ENCODE results near the gene TMEM11. TPM values are rescaled to one million over a fixed set of nuclear protein-coding genes. Genes with fewer than 3 reads are reported as not detected.

The TMEM11 gene
- polyA plus RNA-seq, 1 donor (not counting 4 experiments of a cell fraction or from before 2014, with no cell fraction given): 40.1 TPM

GRCh38 chr17:21202512-21202911 lies 11.4 kb downstream of the TMEM11 start:
- Histone ChIP-seq H4K20me1 (ENCODE audit: control insufficient read depth, extremely low read depth, insufficient read depth, low read length) (peaks cover 35% of the 10 kb centered on the region), H3K9ac (ENCODE audit: control insufficient read depth, extremely low read depth, insufficient read depth, low read length) (no peak overlapping the region), H2AFZ (ENCODE audit: control insufficient read depth, low read length) (no peak overlapping the region), H3K9me3 (ENCODE audit: control insufficient read depth, low read depth, low read length) (no peaks in the 10 kb centered on the region), H3K27ac (ENCODE audit: control insufficient read depth, insufficient read depth, low read length) (no peak overlapping the region), H3K4me2 (ENCODE audit: control insufficient read depth, extremely low read depth, insufficient read depth, low read depth, low read length) (no peak overlapping the region), H3K9me1 (ENCODE audit: control insufficient read depth, extremely low read depth, insufficient read depth, low read length) (peaks cover 16% of the 10 kb centered on the region), H3K27me3 (ENCODE audit: control insufficient read depth, extremely low read depth, insufficient read depth, low read length) (no peaks in the 10 kb centered on the region), H3K4me1 (ENCODE audit: control insufficient read depth, extremely low read depth, insufficient read depth, low read length) (peaks cover 31% of the 10 kb centered on the region), H3K36me3 (ENCODE audit: control insufficient read depth in 2 of 2, extremely low read depth in 1 of 2, insufficient read depth in 2 of 2, low read length in 2 of 2) (peaks cover 8 to 24% of the 10 kb centered on the region in 2 experiments), H3K4me3 (ENCODE audit: control insufficient read depth in 2 of 3, extremely low read depth in 1 of 3, insufficient read depth in 2 of 3, low read depth in 1 of 3, low read length in 3 of 3) (no peak overlapping the region), H3K79me2 (ENCODE audit: control insufficient read depth, insufficient read depth, low read length) (peaks cover 90% of the 10 kb centered on the region)
- dilution Hi-C loops (cut with MboI; ENCODE audit: extremely low pct_ligation_motif_present, low sequenced_read_pairs): no loop called here
- TF ChIP-seq CTCF (optimal IDR thresholded peaks at IDR 0.05 in 1 of 3, IDR thresholded peaks at IDR 0.05 in 1 of 3, conservative IDR thresholded peaks at IDR 0.05 in 1 of 3; ENCODE audit: extremely low read depth in 1 of 3, insufficient read depth in 2 of 3, low read length in 3 of 3) (no peak), EZH2 (IDR thresholded peaks at IDR 0.05; ENCODE audit: low read length) (no peak)
- FAIRE-seq (no peak), DNase-seq (ENCODE audit: low read depth, low spot score) (no peak)

DNA sequence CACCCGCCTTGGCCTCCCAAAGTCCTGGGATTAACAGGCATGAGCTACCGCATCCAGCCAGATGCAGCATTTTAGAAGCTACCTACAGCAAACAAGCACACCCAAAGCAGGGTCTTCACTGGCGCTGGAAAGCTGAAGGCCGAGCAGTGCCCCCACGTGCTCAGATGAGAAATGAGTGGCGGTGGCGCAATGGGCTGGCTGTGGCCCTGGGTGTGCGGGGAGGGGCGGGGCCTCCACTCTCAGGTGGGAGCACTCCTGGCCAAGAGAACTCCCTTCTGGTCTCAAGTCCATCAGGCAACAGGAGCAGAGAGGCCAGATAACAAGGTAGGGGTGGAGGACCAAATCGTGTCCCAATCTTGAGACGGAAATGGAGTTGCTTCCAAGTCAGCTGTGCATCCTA lies 12.1 kb downstream of the TMEM11 start:
- no peak for TF ChIP-seq CTCF (optimal IDR thresholded peaks at IDR 0.05 in 1 of 3, IDR thresholded peaks at IDR 0.05 in 1 of 3, conservative IDR thresholded peaks at IDR 0.05 in 1 of 3; ENCODE audit: extremely low read depth in 1 of 3, insufficient read depth in 2 of 3, low read length in 3 of 3)
- no peak for TF ChIP-seq EZH2 (IDR thresholded peaks at IDR 0.05; ENCODE audit: low read length)
- no peak overlapping the region for H2AFZ ChIP-seq (ENCODE audit: control insufficient read depth, low read length)
- no peaks in the 10 kb centered on the region for H3K27me3 ChIP-seq (ENCODE audit: control insufficient read depth, extremely low read depth, insufficient read depth, low read length)
- H3K9ac ChIP-seq (ENCODE audit: control insufficient read depth, extremely low read depth, insufficient read depth, low read length): no peak overlapping the region
- peaks cover 11 to 31% of the 10 kb centered on the region in 2 experiments for H3K36me3 ChIP-seq (ENCODE audit: control insufficient read depth in 2 of 2, extremely low read depth in 1 of 2, insufficient read depth in 2 of 2, low read length in 2 of 2)
- no peak overlapping the region for H3K27ac ChIP-seq (ENCODE audit: control insufficient read depth, insufficient read depth, low read length)
- H3K4me1 ChIP-seq (ENCODE audit: control insufficient read depth, extremely low read depth, insufficient read depth, low read length): peaks cover 34% of the 10 kb centered on the region
- H4K20me1 ChIP-seq (ENCODE audit: control insufficient read depth, extremely low read depth, insufficient read depth, low read length): peaks cover 35% of the 10 kb centered on the region
- DNase-seq (ENCODE audit: low read depth, low spot score): no peak
- dilution Hi-C loops (cut with MboI; ENCODE audit: extremely low pct_ligation_motif_present, low sequenced_read_pairs): no loop called here
- no peaks in the 10 kb centered on the region for H3K9me3 ChIP-seq (ENCODE audit: control insufficient read depth, low read depth, low read length)
- H3K4me2 ChIP-seq (ENCODE audit: control insufficient read depth, extremely low read depth, insufficient read depth, low read depth, low read length): peak overlapping the region; percentile 10
- H3K9me1 ChIP-seq (ENCODE audit: control insufficient read depth, extremely low read depth, insufficient read depth, low read length): peaks cover 16% of the 10 kb centered on the region
- H3K4me3 ChIP-seq (ENCODE audit: control insufficient read depth in 2 of 3, extremely low read depth in 1 of 3, insufficient read depth in 2 of 3, low read depth in 1 of 3, low read length in 3 of 3): no peak overlapping the region
- peak; percentile 41 for FAIRE-seq
- H3K79me2 ChIP-seq (ENCODE audit: control insufficient read depth, insufficient read depth, low read length): peaks cover 87% of the 10 kb centered on the region

Measured in keratinocyte (primary cell).